ENCODE measurements around the gene CAMK2D. TPM values are rescaled to one million over a fixed set of nuclear protein-coding genes. Genes with fewer than 3 reads are reported as not detected.

CAMK2D gene
- total RNA-seq, 2 donors from 2014 or later, result 69.5 to 109 TPM

DNA sequence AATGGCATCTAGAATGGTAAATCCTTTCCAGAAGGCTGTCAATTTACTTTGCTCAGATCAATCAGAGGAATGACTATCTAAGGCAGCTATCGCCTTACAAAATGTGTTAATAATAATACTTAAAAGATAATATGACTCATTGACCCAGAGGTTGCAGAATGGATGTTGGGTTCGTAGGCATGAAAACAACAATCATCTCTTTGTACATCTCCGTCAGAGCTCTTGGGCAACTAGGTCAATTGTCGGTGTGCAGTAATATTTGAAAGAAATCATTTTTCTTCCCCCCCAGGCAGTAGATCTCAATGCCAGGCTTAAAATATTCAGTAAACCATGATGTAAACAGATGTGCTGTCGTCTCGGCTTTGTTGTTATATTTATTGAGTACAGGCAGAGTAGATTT lies 165.1 kb downstream of the CAMK2D start:
- intact Hi-C loops (cut with DNase I), result no loop called here
- H3K9ac ChIP-seq (ENCODE audit: low read depth in 2 of 2, low read length in 2 of 2), result no peak overlapping the region
- H3K27me3 ChIP-seq, result no peaks in the 10 kb centered on the region
- H3K4me3 ChIP-seq, result no peak overlapping the region
- no peaks in the 10 kb centered on the region for H3K4me1 ChIP-seq
- no peak overlapping the region for H3K27ac ChIP-seq
- H3K36me3 ChIP-seq, result no peaks in the 10 kb centered on the region
- no peak for DNase-seq
- no peak for TF ChIP-seq CTCF (IDR thresholded peaks at IDR 0.05)
- no peaks in the 10 kb centered on the region for H3K9me3 ChIP-seq

DNA sequence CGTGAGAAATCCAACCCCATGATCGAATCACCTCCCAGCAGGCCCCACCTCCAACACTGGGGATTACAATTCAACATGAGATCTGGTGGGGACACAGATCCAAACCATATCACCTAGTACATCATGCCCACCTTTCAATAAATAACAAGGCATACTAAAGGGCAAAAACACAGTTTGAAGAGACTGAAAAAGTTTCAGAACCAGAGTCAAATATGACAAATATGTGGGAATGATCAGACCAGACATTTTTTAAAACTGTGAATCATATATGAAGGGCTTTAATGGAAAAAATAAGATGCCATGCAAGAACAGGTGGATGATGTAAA lies 167.3 kb downstream of the CAMK2D start:
- TF ChIP-seq CTCF (IDR thresholded peaks at IDR 0.05), result no peak
- no peak overlapping the region for H3K27ac ChIP-seq
- no peak overlapping the region for H3K9ac ChIP-seq (ENCODE audit: low read depth in 2 of 2, low read length in 2 of 2)
- H3K4me3 ChIP-seq, result no peak overlapping the region
- H3K27me3 ChIP-seq, result no peaks in the 10 kb centered on the region
- H3K9me3 ChIP-seq, result no peaks in the 10 kb centered on the region
- no peaks in the 10 kb centered on the region for H3K4me1 ChIP-seq
- no peaks in the 10 kb centered on the region for H3K36me3 ChIP-seq
- no peak for DNase-seq
- intact Hi-C loops (cut with DNase I), result no loop called here

- H3K9ac ChIP-seq (ENCODE audit: low read depth in 2 of 2, low read length in 2 of 2), result no peak overlapping the region
- no peak overlapping the region for H3K27ac ChIP-seq
- no peaks in the 10 kb centered on the region for H3K4me1 ChIP-seq
- no peak for DNase-seq
- H3K4me3 ChIP-seq, result no peak overlapping the region
- intact Hi-C loops (cut with DNase I), result no loop called here
- no peak for TF ChIP-seq CTCF (IDR thresholded peaks at IDR 0.05)
- no peaks in the 10 kb centered on the region for H3K9me3 ChIP-seq
- H3K36me3 ChIP-seq, result no peaks in the 10 kb centered on the region
- H3K27me3 ChIP-seq, result no peaks in the 10 kb centered on the region
These were observed 167.9 kb downstream of the CAMK2D start for GRCh38 chr4:113593400-113594230.

- intact Hi-C loops (cut with DNase I), result no loop called here
- no peak for TF ChIP-seq CTCF (IDR thresholded peaks at IDR 0.05)
- no peak for DNase-seq
- no peak overlapping the region for H3K4me3 ChIP-seq
- H3K36me3 ChIP-seq, result no peaks in the 10 kb centered on the region
- H3K9me3 ChIP-seq, result no peaks in the 10 kb centered on the region
- H3K27ac ChIP-seq, result no peak overlapping the region
- no peaks in the 10 kb centered on the region for H3K27me3 ChIP-seq
- H3K4me1 ChIP-seq, result no peaks in the 10 kb centered on the region
- H3K9ac ChIP-seq (ENCODE audit: low read depth in 2 of 2, low read length in 2 of 2), result no peak overlapping the region
These were observed 169.6 kb downstream of the CAMK2D start for GRCh38 chr4:113591982-113592381.

DNA sequence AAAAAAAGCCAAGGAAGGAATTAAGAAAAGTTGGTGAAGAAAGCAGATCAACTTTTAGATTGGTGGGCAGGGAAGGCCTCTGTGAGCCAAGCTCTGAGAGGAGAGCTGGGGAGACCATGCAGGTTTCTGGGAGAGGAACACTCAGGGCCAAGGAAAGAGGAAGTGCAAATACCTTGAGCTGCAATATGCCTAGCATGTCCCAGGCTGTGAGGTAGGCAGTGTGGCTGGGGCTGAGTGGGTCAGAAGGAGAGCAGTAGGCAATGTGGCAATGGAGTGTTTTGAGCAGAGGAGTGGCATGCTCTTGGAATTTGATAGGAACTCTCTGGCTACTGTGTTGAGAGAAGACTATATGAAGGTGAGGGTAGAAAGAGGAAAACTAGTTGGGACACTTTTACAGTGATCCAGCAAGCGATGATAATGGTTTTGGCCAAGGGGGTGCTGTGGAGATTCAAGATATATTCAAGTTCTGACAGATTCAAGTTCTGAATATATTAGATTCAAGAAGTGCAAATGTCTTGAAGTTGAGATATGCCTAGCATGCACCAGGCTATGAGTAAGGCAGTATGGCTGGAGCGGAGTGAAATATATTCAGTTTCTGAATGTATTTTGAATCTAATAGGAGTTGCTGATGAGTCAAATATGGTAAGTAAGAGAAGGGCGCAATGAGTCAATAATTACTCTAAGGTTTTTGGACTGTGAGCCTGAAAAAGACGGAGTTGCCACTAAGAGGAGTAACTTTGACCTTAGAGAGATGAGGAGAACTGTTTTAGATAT lies 172.5 kb downstream of the CAMK2D start:
- Histone ChIP-seq H3K27me3 (no peaks in the 10 kb centered on the region), H3K36me3 (no peaks in the 10 kb centered on the region), H3K27ac (no peak overlapping the region), H3K4me1 (no peaks in the 10 kb centered on the region), H3K9me3 (no peaks in the 10 kb centered on the region), H3K9ac (ENCODE audit: low read depth in 2 of 2, low read length in 2 of 2) (no peak overlapping the region), H3K4me3 (no peak overlapping the region)
- intact Hi-C loops (cut with DNase I), result no loop called here
- DNase-seq, result no peak
- TF ChIP-seq CTCF (IDR thresholded peaks at IDR 0.05), result no peak

Data from colonic mucosa (tissue), 4 donors.